Measurements from ENCODE around the gene UPF1. TPM values are rescaled to one million over a fixed set of nuclear protein-coding genes. Genes with fewer than 3 reads are reported as not detected.

UPF1 gene
- total RNA-seq, 1 experiment from 2014 or later: 96.6 TPM

GRCh38 chr19:18839465-18840287 is 7.9 kb downstream of the UPF1 start:
- peaks cover 4% of the 10 kb centered on the region; the same call in 1 of the 2 replicates for H3K4me1 ChIP-seq
- POLR2A ChIA-PET: no interaction called here
- TF ChIP-seq CTCF (IDR thresholded peaks at IDR 0.05; ENCODE audit: insufficient read depth in 1 of 2, low read depth in 1 of 2, low read length in 1 of 2, severe bottlenecking in 1 of 2, unreplicated experiment in 1 of 2): no peak
- Mint-ChIP-seq H3K4me3 (ENCODE audit: unreplicated experiment) (no peak overlapping the region), H3K36me3 (ENCODE audit: insufficient read depth, unreplicated experiment) (peaks cover 70% of the 10 kb centered on the region), H3K4me1 (ENCODE audit: low read depth, unreplicated experiment) (peaks cover 11% of the 10 kb centered on the region), H3K9me3 (ENCODE audit: unreplicated experiment) (no peaks in the 10 kb centered on the region), H3K27me3 (ENCODE audit: insufficient read depth, unreplicated experiment) (no peaks in the 10 kb centered on the region), H3K27ac (ENCODE audit: unreplicated experiment) (no peak overlapping the region)
- H3K27me3 ChIP-seq (replicated peaks; ENCODE audit: control insufficient read depth, insufficient read depth, low read length): no peaks in the 10 kb centered on the region
- no peak for DNase-seq
- intact Hi-C loops (cut with micrococcal nuclease; ENCODE audit: unreplicated experiment): no loop called here
- H3K9me3 ChIP-seq: no peaks in the 10 kb centered on the region
- H3K36me3 ChIP-seq (ENCODE audit: control insufficient read depth, insufficient read depth, low read length): peaks cover 4% of the 10 kb centered on the region
- no peak overlapping the region for H3K4me3 ChIP-seq (ENCODE audit: low read depth, low read length)
- CTCF ChIA-PET: interaction anchor here (0.5 kb wide), 1 partner anchor 155 kb away, joined by 4 read pairs; no protein-coding TSS in a partner anchor
- BruUV-seq (replicated peaks): no TSS peak

GRCh38 chr19:18840288-18841267 is 8.8 kb downstream of the UPF1 start:
- peaks cover 4% of the 10 kb centered on the region; the same call in 1 of the 2 replicates for H3K4me1 ChIP-seq
- peaks cover 3% of the 10 kb centered on the region for H3K36me3 ChIP-seq (ENCODE audit: control insufficient read depth, insufficient read depth, low read length)
- no peaks in the 10 kb centered on the region for H3K9me3 ChIP-seq
- TF ChIP-seq CTCF (IDR thresholded peaks at IDR 0.05; ENCODE audit: insufficient read depth in 1 of 2, low read depth in 1 of 2, low read length in 1 of 2, severe bottlenecking in 1 of 2, unreplicated experiment in 1 of 2): no peak
- BruUV-seq (replicated peaks): no TSS peak
- H3K27me3 Mint-ChIP-seq (ENCODE audit: insufficient read depth, unreplicated experiment): no peaks in the 10 kb centered on the region
- H3K4me3 Mint-ChIP-seq (ENCODE audit: unreplicated experiment): no peak overlapping the region
- no peak for DNase-seq
- H3K27ac Mint-ChIP-seq (ENCODE audit: unreplicated experiment): no peak overlapping the region
- no peaks in the 10 kb centered on the region for H3K9me3 Mint-ChIP-seq (ENCODE audit: unreplicated experiment)
- CTCF ChIA-PET: no interaction called here
- POLR2A ChIA-PET: no interaction called here
- peaks cover 11% of the 10 kb centered on the region for H3K4me1 Mint-ChIP-seq (ENCODE audit: low read depth, unreplicated experiment)
- H3K4me3 ChIP-seq (ENCODE audit: low read depth, low read length): no peak overlapping the region
- intact Hi-C loops (cut with micrococcal nuclease; ENCODE audit: unreplicated experiment): no loop called here
- H3K27me3 ChIP-seq (replicated peaks; ENCODE audit: control insufficient read depth, insufficient read depth, low read length): no peaks in the 10 kb centered on the region
- peaks cover 61% of the 10 kb centered on the region for H3K36me3 Mint-ChIP-seq (ENCODE audit: insufficient read depth, unreplicated experiment)

GRCh38 chr19:18841400-18841799 is 9.6 kb downstream of the UPF1 start:
- Mint-ChIP-seq H3K9me3 (ENCODE audit: unreplicated experiment) (no peaks in the 10 kb centered on the region), H3K27me3 (ENCODE audit: insufficient read depth, unreplicated experiment) (no peaks in the 10 kb centered on the region), H3K36me3 (ENCODE audit: insufficient read depth, unreplicated experiment) (peaks cover 52% of the 10 kb centered on the region), H3K4me1 (ENCODE audit: low read depth, unreplicated experiment) (peaks cover 7% of the 10 kb centered on the region), H3K27ac (ENCODE audit: unreplicated experiment) (no peak overlapping the region), H3K4me3 (ENCODE audit: unreplicated experiment) (no peak overlapping the region)
- Histone ChIP-seq H3K4me1 (peaks cover 4% of the 10 kb centered on the region; the same call in 1 of the 2 replicates), H3K4me3 (ENCODE audit: low read depth, low read length) (no peak overlapping the region), H3K36me3 (ENCODE audit: control insufficient read depth, insufficient read depth, low read length) (peaks cover 3% of the 10 kb centered on the region), H3K27me3 (replicated peaks; ENCODE audit: control insufficient read depth, insufficient read depth, low read length) (no peaks in the 10 kb centered on the region), H3K9me3 (no peaks in the 10 kb centered on the region)
- CTCF ChIA-PET: no interaction called here
- BruUV-seq (replicated peaks): no TSS peak
- no peak for DNase-seq
- no peak for TF ChIP-seq CTCF (IDR thresholded peaks at IDR 0.05; ENCODE audit: insufficient read depth in 1 of 2, low read depth in 1 of 2, low read length in 1 of 2, severe bottlenecking in 1 of 2, unreplicated experiment in 1 of 2)
- intact Hi-C loops (cut with micrococcal nuclease; ENCODE audit: unreplicated experiment): no loop called here
- POLR2A ChIA-PET: no interaction called here

Measured in Caco-2 (cell line).